HS-5 (cell line): ENCODE results near the gene ALDH8A1.

Experiments
- DNase-seq: peaks from one replicate; pipeline ENCODE4 v3.0.0-alpha.2; 2012; ENCODE audit warnings: low read depth

The ALDH8A1 gene, protein sequence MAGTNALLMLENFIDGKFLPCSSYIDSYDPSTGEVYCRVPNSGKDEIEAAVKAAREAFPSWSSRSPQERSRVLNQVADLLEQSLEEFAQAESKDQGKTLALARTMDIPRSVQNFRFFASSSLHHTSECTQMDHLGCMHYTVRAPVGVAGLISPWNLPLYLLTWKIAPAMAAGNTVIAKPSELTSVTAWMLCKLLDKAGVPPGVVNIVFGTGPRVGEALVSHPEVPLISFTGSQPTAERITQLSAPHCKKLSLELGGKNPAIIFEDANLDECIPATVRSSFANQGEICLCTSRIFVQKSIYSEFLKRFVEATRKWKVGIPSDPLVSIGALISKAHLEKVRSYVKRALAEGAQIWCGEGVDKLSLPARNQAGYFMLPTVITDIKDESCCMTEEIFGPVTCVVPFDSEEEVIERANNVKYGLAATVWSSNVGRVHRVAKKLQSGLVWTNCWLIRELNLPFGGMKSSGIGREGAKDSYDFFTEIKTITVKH

GRCh38 chr6:134949927-134950326, at the start of gene ALDH8A1:
TSS of gene ALDH8A1 (minus strand) at chr6:134950101. CDS start at chr6:134950053, 48 bp downstream.
- DNase-seq = no peak

DNA sequence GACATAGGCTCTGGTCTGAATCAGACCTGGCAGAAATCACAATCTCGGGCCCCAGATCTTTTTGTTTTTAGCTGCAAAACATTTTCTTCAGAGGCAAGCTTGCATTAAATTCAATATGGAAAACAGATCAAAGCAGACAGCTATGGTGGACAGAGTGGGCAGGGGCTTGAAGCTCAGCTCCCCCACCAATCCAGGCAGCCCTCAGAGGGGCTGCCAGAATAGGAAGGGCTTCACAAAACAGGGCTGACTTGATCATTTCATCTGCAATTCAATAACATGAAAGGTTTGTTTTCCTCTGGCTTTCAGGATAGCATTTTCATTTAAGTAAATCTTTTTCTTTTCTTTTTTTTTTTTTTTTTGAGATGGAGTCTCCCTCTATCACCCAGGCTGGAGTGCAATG, 49.2 kb upstream of the ALDH8A1 start:
- DNase-seq = no peak

GRCh38 chr6:134997133-134997995, 47.5 kb upstream of the ALDH8A1 start:
- no peak for DNase-seq

- DNase-seq = no peak
Measured at GRCh38 chr6:134995536-134995935, 45.6 kb upstream of the ALDH8A1 start.

DNA sequence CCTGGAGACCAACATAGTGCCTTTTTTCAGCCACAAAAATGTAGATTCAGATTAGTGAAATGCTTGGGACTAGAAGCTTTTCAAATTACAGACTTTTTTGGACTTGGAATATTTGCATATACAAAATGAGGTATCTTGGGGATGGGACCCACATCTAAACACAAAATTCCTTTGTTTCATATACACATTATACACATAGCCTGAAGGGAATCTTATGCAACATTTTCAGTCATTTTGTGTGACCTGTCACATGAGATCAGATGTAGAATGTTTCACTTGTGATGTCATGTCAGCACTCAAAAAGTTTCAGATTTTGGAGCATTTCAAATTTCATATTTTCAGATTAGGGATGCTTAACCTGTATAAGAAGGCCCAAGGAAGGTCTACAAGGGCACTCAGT, 44.5 kb upstream of the ALDH8A1 start:
- DNase-seq = no peak

GRCh38 chr6:134992155-134992554, 42.3 kb upstream of the ALDH8A1 start:
- DNase-seq = no peak

GRCh38 chr6:134990262-134990661, 40.4 kb upstream of the ALDH8A1 start:
- no peak for DNase-seq

GRCh38 chr6:134984821-134985220, 34.9 kb upstream of the ALDH8A1 start:
- DNase-seq = no peak

- no peak for DNase-seq
Measured at GRCh38 chr6:134983823-134984222, 33.9 kb upstream of the ALDH8A1 start.

DNA sequence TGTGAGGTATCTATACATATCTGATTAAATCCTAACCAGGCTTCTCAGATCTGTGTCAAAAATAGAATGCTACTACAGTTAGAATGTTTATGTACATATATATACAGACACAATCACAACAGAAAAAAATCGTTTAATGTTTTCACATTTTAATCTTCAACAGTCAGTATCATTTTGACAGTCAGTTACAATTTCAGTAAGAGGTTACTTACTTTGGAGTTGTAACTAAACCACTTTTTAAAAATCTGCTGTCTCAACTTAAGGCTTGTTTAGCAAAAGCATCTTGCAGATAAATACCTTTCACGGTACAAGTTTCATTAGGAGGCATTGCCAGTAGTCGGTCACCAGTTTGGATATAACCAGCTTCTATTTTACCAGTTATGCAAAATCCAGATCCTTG, 32.3 kb upstream of the ALDH8A1 start:
- DNase-seq = no peak

DNA sequence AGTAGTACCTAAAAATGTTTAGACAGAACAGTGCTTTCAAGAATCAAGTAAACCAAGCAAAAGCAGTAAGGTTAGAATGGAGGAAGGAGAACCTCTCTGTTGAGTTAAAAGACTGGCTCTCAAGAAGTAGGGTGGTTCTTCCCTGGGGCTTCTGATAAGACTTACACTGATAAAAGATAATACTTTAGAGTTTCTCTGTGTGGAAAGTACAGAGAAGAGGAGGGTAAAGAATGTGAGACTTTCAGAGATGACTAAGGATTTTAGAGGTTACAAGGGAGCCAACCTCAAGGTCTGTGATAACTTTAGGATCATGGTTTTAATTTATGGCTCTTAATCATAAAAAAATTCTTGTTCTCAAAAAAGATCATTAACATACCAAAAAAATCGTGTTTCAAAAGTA, 30.9 kb upstream of the ALDH8A1 start:
- no peak for DNase-seq

DNA sequence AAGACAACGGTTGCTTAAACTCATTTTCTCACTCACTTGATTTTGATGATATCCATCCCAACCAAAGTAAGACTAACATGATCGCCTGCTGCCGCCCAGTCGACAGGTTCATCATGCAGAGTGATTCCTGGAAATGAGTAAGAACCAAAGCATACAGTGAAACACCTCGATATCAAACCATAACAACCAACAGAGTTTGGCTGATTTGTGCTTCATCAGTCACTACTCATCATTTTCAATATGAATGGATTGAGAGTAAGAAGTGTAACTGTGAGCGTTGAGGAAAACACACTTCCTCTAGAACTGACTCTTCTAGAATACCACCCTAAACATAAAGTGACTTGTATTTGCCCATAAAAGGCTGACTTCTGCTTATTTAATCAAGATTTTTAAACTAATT, 29.2 kb upstream of the ALDH8A1 start:
- DNase-seq = no peak

GRCh38 chr6:134974370-134974769, 24.5 kb upstream of the ALDH8A1 start:
- no peak for DNase-seq

- no peak for DNase-seq
Measured at GRCh38 chr6:134967711-134968110, 17.8 kb upstream of the ALDH8A1 start.

DNA sequence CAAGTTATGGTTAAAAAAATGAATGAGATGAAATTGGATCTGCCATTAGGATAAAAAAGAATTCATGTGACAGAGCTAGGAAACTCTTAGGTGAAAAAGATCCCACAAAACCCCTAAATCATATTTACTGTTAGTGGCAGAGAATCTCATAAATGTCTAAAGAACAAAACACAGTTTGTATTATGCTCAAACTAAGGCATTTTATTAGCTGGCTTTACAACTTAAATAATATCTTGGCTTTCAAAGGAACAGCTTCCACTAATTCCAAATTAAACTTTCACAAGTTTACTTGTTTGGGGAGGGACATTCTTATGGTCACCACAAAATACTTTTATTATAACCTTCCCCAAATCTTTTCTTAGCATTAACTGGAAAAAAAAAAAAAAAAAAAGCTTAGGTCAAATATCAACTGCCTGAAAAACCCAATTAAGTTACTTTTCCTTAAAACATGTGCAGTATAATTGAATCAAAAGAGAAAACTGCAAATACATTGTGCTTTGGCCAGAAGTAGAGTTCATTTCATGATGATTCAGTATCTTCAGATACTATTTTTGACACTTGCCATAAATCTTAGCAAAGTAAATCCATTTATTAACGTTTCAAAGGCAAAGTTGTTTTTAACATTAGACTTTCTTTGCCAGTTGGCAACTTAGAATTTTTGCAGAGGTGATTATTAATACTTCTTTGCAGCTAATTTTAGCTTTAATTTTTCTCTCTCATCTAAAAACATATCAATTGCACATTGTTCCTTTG, 14.7 kb upstream of the ALDH8A1 start:
- no peak for DNase-seq

DNA sequence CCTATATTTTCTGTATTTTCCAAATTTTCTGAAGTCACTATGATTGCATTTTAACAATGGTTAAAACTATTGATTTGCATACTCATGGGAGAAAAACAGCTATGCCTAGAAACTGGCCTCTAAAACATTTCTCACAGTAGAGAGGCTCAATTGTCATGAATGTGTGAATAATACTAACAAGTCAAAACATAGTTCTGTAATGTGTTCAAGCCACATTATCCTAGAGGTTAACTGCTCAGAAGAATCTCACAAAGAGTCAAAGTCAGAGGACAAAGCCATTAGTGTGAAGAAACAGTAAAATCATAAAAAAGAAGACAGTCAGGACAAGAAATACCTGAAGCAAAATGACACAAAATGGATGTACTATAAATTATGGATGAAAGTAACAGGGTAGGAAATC, 12.5 kb upstream of the ALDH8A1 start:
- no peak for DNase-seq

DNA sequence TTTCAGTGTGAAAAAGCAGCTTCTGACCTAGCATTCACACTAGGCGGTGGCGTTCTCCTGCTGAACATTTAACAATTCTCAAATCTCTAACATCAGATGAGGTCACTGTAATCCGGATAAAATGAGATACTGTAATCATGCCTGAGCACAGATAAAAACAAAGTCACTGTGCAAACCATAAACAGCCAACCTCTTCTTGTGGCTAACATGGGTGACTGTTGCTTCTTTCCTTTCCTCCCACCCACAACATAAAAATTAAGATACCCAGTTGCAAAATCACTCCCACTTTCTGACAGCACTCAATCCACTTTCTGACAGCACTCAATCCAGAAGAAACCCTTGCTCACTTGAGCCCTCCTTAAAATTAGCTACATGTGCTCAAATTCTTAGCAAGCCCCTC, 11.5 kb upstream of the ALDH8A1 start:
- DNase-seq = no peak

GRCh38 chr6:134959603-134960002, 9.7 kb upstream of the ALDH8A1 start:
- no peak for DNase-seq

- DNase-seq = no peak
Measured at GRCh38 chr6:134956676-134957075, 6.8 kb upstream of the ALDH8A1 start.

DNA sequence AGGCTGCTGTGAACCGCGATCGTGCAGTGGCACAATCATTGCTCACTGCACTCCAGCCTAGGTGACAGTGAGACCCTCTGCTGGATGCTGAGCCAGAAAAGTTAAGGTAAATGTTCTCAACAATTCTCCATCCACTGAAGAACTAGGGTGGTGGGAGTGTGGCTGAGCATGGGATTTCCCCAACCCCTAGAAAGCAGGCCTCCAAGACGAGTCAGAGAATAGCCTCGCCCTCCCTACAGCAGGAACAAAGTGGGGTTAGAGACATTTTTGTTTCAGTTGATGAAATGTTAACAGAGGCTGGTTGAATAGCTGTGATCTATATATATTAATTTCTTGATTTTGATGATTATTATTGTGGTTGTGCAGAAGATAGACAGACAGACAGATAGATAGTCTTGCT, 6.1 kb upstream of the ALDH8A1 start:
- DNase-seq = no peak

DNA sequence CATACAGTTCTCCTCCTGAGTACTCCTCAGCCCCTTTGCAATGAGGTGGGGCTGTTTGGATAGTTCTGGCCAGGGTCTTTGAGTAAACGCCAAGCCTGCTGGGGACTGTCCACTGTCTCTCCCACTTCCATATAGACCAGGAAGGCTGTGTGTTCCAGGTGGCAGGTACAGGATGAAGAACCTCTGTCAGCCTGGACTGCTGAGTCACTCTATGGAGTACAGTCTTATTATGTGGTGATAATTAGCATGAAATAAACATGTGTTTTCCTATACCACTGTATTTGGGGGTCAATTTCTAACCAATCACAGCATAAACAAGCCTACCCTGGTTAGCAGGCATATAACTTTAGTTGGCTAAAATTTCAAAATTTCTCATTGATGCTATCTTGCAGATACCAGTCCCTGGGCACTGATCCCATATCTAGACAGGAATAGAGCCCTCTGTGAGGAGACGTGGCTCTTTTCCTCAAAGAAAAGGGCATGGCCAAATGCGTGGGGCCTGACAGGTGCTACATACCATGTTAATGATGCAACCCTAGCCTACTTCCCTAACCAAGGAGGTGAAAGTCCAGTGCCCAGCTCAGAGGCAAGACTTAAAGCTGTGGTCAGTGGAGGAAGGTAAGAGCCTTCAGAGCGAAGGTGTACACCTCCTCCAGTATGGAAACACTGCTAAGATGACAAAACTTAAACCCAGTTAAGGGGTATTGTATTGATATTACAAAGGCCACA, 4.5 kb upstream of the ALDH8A1 start:
- DNase-seq = no peak
